Lung microvascular endothelial cell (primary cell): Measurements from ENCODE around the gene TCN2. TPM values are rescaled to one million over a fixed set of nuclear protein-coding genes. Genes with fewer than 3 reads are reported as not detected.
"Not testable (repeated sequence)": the region's sequence is repeated elsewhere in the genome, so short reads cannot be mapped to it uniquely, and the experiment has no call there.

Experiments used
- DNase-seq, 2 donors: peaks; one replicate each; pipeline versions ENCODE4 v3.0.0 to v3.0.0-alpha.2; 2010; ENCODE audit warnings: low read depth in 2 of 2
- total RNA-seq: library from RNA; depleted of rRNA; stranded (reverse); fragments of >200 nt; gene quantifications from 2 replicates; pipeline ENCODE4 v1.2.1, GENCODE V29; 2014

The TCN2 gene
- total RNA-seq, 1 donor from 2014 or later = 9.5 TPM

GRCh38 chr22:30609260-30610185 lies 2.5 kb downstream of the TCN2 start:
- DNase-seq = peak in 1 of 2 donors; percentile 90

GRCh38 chr22:30610299-30610698 lies 3.3 kb downstream of the TCN2 start:
- no peak for DNase-seq

GRCh38 chr22:30611197-30611596 lies 4.2 kb downstream of the TCN2 start:
- DNase-seq = no peak

- DNase-seq = no peak
Measured at GRCh38 chr22:30612789-30613188, 5.8 kb downstream of the TCN2 start.

- DNase-seq = no peak
Measured at GRCh38 chr22:30614268-30614667, 7.3 kb downstream of the TCN2 start.

GRCh38 chr22:30614879-30615278 lies 7.9 kb downstream of the TCN2 start:
- no peak for DNase-seq

GRCh38 chr22:30615543-30615954 lies 8.6 kb downstream of the TCN2 start:
- no peak for DNase-seq

GRCh38 chr22:30617819-30618218 lies 10.8 kb downstream of the TCN2 start:
- no peak for DNase-seq

- DNase-seq = not testable (repeated sequence)
Measured at GRCh38 chr22:30619909-30620308, 12.9 kb downstream of the TCN2 start.

GRCh38 chr22:30626413-30626812 lies 19.4 kb downstream of the TCN2 start:
- DNase-seq = no peak

GRCh38 chr22:30627471-30627870 lies 20.5 kb downstream of the TCN2 start:
- DNase-seq = peak; percentile 65 to 71

- no peak for DNase-seq
Measured at GRCh38 chr22:30628491-30628890, 21.5 kb downstream of the TCN2 start.

GRCh38 chr22:30631469-30631868 lies 24.5 kb downstream of the TCN2 start:
- DNase-seq = not testable (repeated sequence)

- peak; percentile 75 to 91 for DNase-seq
Measured at GRCh38 chr22:30634471-30635233, 27.7 kb downstream of the TCN2 start.

- peak; percentile 94 to 95 for DNase-seq
Measured at GRCh38 chr22:30635273-30636225, 28.6 kb downstream of the TCN2 start, which contains the start of gene SLC35E4. Gene SLC35E4, plus strand, starts transcription at chr22:30635781. Its CDS starts 670 bp downstream, at chr22:30636451.

GRCh38 chr22:30636226-30637077 lies 29.5 kb downstream of the TCN2 start:
- DNase-seq = peak; percentile 34 to 55

GRCh38 chr22:30637701-30638114 lies 30.7 kb downstream of the TCN2 start:
- peak; percentile 31 for DNase-seq

GRCh38 chr22:30640361-30640760 lies 33.4 kb downstream of the TCN2 start:
- no peak for DNase-seq

- no peak for DNase-seq
Measured at GRCh38 chr22:30640839-30641430, 34.0 kb downstream of the TCN2 start.
